ENCODE data around the gene MBP. TPM values are rescaled to one million over a fixed set of nuclear protein-coding genes. Genes with fewer than 3 reads are reported as not detected.

Gene MBP
- total RNA-seq, 2 donors from 2014 or later, result 43.0 to 65.8 TPM

DNA sequence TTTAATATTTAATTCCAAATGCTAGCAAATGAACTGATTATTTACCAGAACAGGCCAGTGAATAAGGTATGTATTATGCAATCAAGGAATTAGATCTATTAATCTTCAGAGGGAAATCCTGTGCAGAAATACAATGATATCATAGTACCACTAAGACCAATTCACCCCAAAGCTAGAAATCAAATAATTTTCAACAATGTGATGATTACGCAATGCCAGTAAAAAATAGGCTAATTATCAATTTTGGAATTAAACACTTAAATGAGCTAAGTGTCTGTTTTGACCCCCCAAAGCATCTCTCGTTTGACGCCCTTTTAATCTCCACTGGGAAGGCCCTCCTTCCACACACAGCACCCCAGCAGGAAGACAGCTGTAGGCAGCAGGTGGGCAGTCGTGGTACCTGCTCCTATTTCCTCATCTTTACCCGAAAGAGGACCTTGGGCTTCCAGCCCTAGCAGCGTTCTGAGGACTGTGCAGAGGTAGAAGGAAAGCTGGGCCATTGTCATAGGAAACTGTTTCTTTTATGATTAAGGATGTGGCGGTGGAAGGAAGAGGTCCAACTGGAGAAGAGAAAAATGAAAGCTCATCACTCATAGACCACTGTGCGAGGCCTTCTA lies 84.7 kb downstream of the MBP start:
- TF ChIP-seq, protein P1, sequence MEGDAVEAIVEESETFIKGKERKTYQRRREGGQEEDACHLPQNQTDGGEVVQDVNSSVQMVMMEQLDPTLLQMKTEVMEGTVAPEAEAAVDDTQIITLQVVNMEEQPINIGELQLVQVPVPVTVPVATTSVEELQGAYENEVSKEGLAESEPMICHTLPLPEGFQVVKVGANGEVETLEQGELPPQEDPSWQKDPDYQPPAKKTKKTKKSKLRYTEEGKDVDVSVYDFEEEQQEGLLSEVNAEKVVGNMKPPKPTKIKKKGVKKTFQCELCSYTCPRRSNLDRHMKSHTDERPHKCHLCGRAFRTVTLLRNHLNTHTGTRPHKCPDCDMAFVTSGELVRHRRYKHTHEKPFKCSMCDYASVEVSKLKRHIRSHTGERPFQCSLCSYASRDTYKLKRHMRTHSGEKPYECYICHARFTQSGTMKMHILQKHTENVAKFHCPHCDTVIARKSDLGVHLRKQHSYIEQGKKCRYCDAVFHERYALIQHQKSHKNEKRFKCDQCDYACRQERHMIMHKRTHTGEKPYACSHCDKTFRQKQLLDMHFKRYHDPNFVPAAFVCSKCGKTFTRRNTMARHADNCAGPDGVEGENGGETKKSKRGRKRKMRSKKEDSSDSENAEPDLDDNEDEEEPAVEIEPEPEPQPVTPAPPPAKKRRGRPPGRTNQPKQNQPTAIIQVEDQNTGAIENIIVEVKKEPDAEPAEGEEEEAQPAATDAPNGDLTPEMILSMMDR (IDR thresholded peaks at IDR 0.05), result no peak

DNA sequence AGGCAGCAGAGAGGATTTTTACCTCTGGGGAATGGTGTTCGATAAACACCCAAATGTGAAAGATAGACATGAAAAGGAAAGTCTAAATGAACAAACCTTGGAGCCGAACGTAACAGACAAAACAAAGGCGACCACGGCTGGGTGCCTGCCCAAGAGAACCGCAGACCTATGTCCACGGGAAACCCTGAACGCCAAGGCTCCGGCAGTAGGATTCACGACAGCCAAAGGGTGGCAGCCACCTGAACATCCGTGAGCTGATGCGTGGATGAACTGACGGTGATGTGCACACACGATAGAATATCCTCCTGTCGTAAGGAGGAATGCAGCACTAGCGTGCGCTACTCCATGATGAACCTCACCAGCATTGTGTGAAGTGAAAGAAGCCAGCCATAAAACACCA lies 85.6 kb downstream of the MBP start:
- Histone ChIP-seq H3K36me3 (no peaks in the 10 kb centered on the region), H3K9me3 (no peaks in the 10 kb centered on the region), H3K27me3 (no peaks in the 10 kb centered on the region), H3K9ac (ENCODE audit: low read depth in 2 of 2, low read length in 2 of 2) (no peak overlapping the region), H3K4me1 (no peaks in the 10 kb centered on the region), H3K4me3 (no peak overlapping the region), H3K27ac (no peak overlapping the region)
- intact Hi-C loops (cut with DNase I), result no loop called here
- TF ChIP-seq, protein P1 (IDR thresholded peaks at IDR 0.05), result no peak
- DNase-seq, result no peak

More for the DNA sequence above, 84.7 kb downstream of the MBP start:
- H3K9me3 ChIP-seq, result no peaks in the 10 kb centered on the region
- no peak overlapping the region for H3K9ac ChIP-seq (ENCODE audit: low read depth in 2 of 2, low read length in 2 of 2)
- H3K4me3 ChIP-seq, result no peak overlapping the region
- no peak for DNase-seq
- H3K36me3 ChIP-seq, result no peaks in the 10 kb centered on the region
- no peaks in the 10 kb centered on the region for H3K4me1 ChIP-seq
- no peaks in the 10 kb centered on the region for H3K27me3 ChIP-seq
- intact Hi-C loops (cut with DNase I), result no loop called here
- no peak overlapping the region for H3K27ac ChIP-seq

DNA sequence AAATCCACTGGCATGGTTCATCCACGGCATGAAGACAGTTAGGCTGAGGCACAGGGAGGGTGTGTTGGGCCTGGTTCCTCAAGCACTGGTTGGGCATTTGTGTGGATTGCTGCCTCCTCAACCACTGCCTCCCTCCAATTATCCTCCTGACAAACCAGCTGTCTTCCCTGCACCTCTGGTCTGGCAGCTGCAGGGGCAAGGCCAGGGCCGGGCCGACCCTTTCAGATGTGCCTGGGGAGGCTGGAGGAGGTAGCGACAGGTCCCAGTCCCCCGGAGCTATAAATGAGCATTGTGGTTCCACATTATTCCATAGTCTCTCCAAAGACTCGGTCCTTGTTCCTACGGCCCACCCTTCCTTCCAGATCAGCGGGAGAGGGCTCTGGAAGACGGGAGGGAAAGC lies 86.2 kb downstream of the MBP start:
- TF ChIP-seq, protein P1 (IDR thresholded peaks at IDR 0.05), result no peak
- intact Hi-C loops (cut with DNase I), result no loop called here
- no peaks in the 10 kb centered on the region for H3K36me3 ChIP-seq
- no peak for DNase-seq
- no peak overlapping the region for H3K9ac ChIP-seq (ENCODE audit: low read depth in 2 of 2, low read length in 2 of 2)
- H3K9me3 ChIP-seq, result no peaks in the 10 kb centered on the region
- H3K27me3 ChIP-seq, result no peaks in the 10 kb centered on the region
- H3K27ac ChIP-seq, result no peak overlapping the region
- H3K4me1 ChIP-seq, result no peaks in the 10 kb centered on the region
- H3K4me3 ChIP-seq, result no peak overlapping the region

DNA sequence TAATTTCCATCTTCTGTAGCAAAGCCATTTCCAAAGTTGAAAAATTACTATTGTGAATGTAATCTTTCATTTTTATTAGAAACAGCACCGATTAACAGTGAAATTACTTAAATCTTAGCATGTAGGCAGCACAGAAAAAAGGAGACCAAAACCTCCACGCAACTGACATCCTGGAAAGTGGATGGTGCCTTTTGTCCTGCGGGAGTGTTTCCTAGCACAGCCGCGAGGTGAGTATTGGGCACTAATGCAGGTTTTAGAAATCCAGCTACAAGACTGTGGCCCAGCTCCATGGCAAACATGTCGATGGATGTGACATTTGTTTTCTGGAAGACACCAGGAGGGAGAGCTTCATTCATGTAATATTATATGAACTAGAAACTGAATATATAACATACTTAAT lies 86.9 kb downstream of the MBP start:
- Histone ChIP-seq H3K27me3 (no peaks in the 10 kb centered on the region), H3K36me3 (no peaks in the 10 kb centered on the region), H3K27ac (no peak overlapping the region), H3K4me3 (no peak overlapping the region), H3K4me1 (no peaks in the 10 kb centered on the region), H3K9ac (ENCODE audit: low read depth in 2 of 2, low read length in 2 of 2) (no peak overlapping the region), H3K9me3 (no peaks in the 10 kb centered on the region)
- no peak for DNase-seq
- TF ChIP-seq, protein P1 (IDR thresholded peaks at IDR 0.05), result no peak
- intact Hi-C loops (cut with DNase I), result no loop called here

DNA sequence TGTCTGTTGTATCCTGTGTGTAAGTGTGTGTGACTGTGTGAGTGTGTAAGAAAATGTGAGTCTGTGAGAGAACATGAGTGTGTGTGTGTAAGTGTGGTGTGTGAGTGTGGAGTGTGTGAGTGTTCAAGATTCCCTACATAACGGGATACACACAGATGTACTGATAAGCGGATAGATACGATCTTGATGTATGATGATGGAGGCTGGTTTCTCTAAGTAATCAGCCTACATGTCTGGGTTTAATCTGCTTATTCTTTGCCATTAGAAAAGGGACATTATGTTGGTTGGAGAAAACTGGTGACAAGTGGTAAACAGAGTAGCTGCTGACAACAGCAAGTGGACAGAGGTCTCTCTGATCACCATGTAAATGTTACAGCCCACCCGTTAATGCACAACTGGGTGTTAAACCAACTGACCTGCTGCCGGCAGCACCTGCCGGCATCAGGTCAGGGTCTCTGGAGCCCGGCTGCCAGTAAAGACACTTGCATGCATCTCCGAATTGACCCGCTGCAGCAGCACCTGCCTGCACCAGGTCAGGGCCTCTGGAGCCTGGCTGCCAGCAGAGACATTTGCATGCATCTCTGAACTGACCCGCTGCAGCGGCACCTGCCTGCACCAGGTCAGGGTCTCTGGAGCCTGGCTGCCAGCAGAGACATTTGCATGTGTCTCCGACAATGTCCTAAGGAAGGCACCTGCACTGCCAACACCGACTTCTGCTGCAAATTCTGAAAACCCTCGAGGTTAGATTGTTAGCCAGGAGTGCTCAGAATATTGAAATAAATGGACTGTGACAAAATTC lies 87.5 kb downstream of the MBP start:
- Histone ChIP-seq H3K27me3 (no peaks in the 10 kb centered on the region), H3K4me1 (no peaks in the 10 kb centered on the region), H3K4me3 (no peak overlapping the region), H3K9me3 (no peaks in the 10 kb centered on the region), H3K36me3 (no peaks in the 10 kb centered on the region), H3K9ac (ENCODE audit: low read depth in 2 of 2, low read length in 2 of 2) (no peak overlapping the region), H3K27ac (no peak overlapping the region)
- DNase-seq, result no peak
- TF ChIP-seq, protein P1 (IDR thresholded peaks at IDR 0.05), result no peak
- intact Hi-C loops (cut with DNase I), result no loop called here
